RWPE2 (cell line): Measurements from ENCODE around the gene ANKRD6.
A peak's percentile ranks its signal among the peaks of the same experiment; 100 is the strongest.

ENCODE experiments used
- ATAC-seq: fragments of 200-7000 bp; cut with Tn5 transposase; 3 replicates; pipeline ENCODE4 v1.9.1; 2021; ENCODE audit warnings: low read depth
- DNase-seq: peaks from one replicate; pipeline ENCODE4 v3.0.0-alpha.2; 2020; ENCODE audit warnings: low spot score
- H3K27ac ChIP-seq: fragments of 450-650 bp; 2 replicates; pipeline ENCODE4 v1.5.1; 2017; ENCODE audit warnings: mild to moderate bottlenecking; ENCODE audit not compliant: poor library complexity, severe bottlenecking
- H3K27me3 ChIP-seq: fragments of 250-450 bp; sonication (Bioruptor Pico); 2 replicates; pipeline ENCODE4 v1.5.1; 2021; ENCODE audit warnings: mild to moderate bottlenecking, moderate library complexity; ENCODE audit not compliant: insufficient read depth, poor library complexity, severe bottlenecking
- H3K36me3 ChIP-seq: fragments of 250-450 bp; sonication (Bioruptor Pico); 2 replicates; pipeline ENCODE4 v1.5.1; 2020; ENCODE audit warnings: low read depth, mild to moderate bottlenecking, moderate library complexity
- H3K4me1 ChIP-seq: fragments of 250-450 bp; sonication (Bioruptor Pico); 2 replicates; pipeline ENCODE4 v1.5.1; 2021; ENCODE audit warnings: mild to moderate bottlenecking, moderate library complexity; ENCODE audit not compliant: insufficient read depth, poor library complexity, severe bottlenecking
- H3K4me3 ChIP-seq: fragments of 250-450 bp; sonication (Bioruptor Pico); 2 replicates; pipeline ENCODE4 v1.5.1; 2021; ENCODE audit warnings: mild to moderate bottlenecking, moderate library complexity; ENCODE audit not compliant: severe bottlenecking
- H3K9me3 ChIP-seq: fragments of 250-450 bp; sonication (Bioruptor Pico); 2 replicates; pipeline ENCODE4 v1.5.1; 2021; ENCODE audit warnings: mild to moderate bottlenecking, moderate library complexity; ENCODE audit not compliant: severe bottlenecking
- CTCF ChIP-seq: fragments of 450-650 bp; IDR thresholded peaks from one replicate; pipeline ENCODE4 v1.5.1; 2017; ENCODE audit warnings: mild to moderate bottlenecking, moderate library complexity; ENCODE audit not compliant: poor library complexity, severe bottlenecking

ANKRD6 gene

GRCh38 chr6:89599727-89600126 lies 166.8 kb downstream of the ANKRD6 start:
- Histone ChIP-seq H3K9me3 (no peaks in the 10 kb centered on the region), H3K4me1 (no peaks in the 10 kb centered on the region), H3K27ac (no peak overlapping the region), H3K4me3 (no peak overlapping the region), H3K27me3 (no peaks in the 10 kb centered on the region), H3K36me3 (no peaks in the 10 kb centered on the region)
- TF ChIP-seq CTCF, result no peak
- no peak for ATAC-seq
- DNase-seq, result no peak

GRCh38 chr6:89602166-89602565 lies 169.2 kb downstream of the ANKRD6 start:
- H3K9me3 ChIP-seq, result no peaks in the 10 kb centered on the region
- TF ChIP-seq CTCF, result no peak
- no peaks in the 10 kb centered on the region for H3K27me3 ChIP-seq
- H3K27ac ChIP-seq, result no peak overlapping the region
- H3K36me3 ChIP-seq, result no peaks in the 10 kb centered on the region
- ATAC-seq (no peak), DNase-seq (no peak)
- H3K4me1 ChIP-seq, result no peaks in the 10 kb centered on the region
- H3K4me3 ChIP-seq, result no peak overlapping the region

GRCh38 chr6:89604653-89605052 lies 171.7 kb downstream of the ANKRD6 start:
- Histone ChIP-seq H3K27ac (no peak overlapping the region), H3K36me3 (no peaks in the 10 kb centered on the region), H3K9me3 (no peaks in the 10 kb centered on the region), H3K4me1 (no peaks in the 10 kb centered on the region), H3K4me3 (no peak overlapping the region), H3K27me3 (no peaks in the 10 kb centered on the region)
- ATAC-seq, result no peak
- TF ChIP-seq CTCF, result no peak
- no peak for DNase-seq

- Histone ChIP-seq H3K4me3 (no peak overlapping the region), H3K9me3 (no peaks in the 10 kb centered on the region), H3K27me3 (no peaks in the 10 kb centered on the region), H3K27ac (no peak overlapping the region), H3K4me1 (no peaks in the 10 kb centered on the region), H3K36me3 (no peaks in the 10 kb centered on the region)
- no peak for ATAC-seq
- no peak for TF ChIP-seq CTCF
- DNase-seq, result no peak
Measured at GRCh38 chr6:89605861-89606260, 172.9 kb downstream of the ANKRD6 start.

- DNase-seq, result no peak
- Histone ChIP-seq H3K27me3 (no peaks in the 10 kb centered on the region), H3K4me1 (no peaks in the 10 kb centered on the region), H3K9me3 (no peaks in the 10 kb centered on the region), H3K4me3 (no peak overlapping the region), H3K36me3 (no peaks in the 10 kb centered on the region), H3K27ac (no peak overlapping the region)
- peak; percentile 58; the same call in 2 of the 3 replicates for ATAC-seq
- peak; percentile 77 for TF ChIP-seq CTCF
Measured at GRCh38 chr6:89610149-89610642, 177.2 kb downstream of the ANKRD6 start.
